ENCODE results near the gene OR14C36.

- no peak for TF ChIP-seq CTCF (optimal IDR thresholded peaks at IDR 0.05 in 1 of 3, IDR thresholded peaks at IDR 0.05 in 1 of 3, conservative IDR thresholded peaks at IDR 0.05 in 1 of 3; ENCODE audit: extremely low read depth in 1 of 3, insufficient read depth in 2 of 3, low read length in 3 of 3)
- no peak for TF ChIP-seq EZH2 (IDR thresholded peaks at IDR 0.05; ENCODE audit: low read length)
Observed at GRCh38 chr1:248361121-248361715, 12.6 kb downstream of the OR14C36 start, which contains the start of gene OR2T4.
